IMR-90 (cell line): ENCODE results near the gene PHF20.
A peak's percentile ranks its signal among the peaks of the same experiment; 100 is the strongest.

ENCODE experiments used
- CEBPB ChIP-seq: IDR thresholded peaks from 2 replicates; pipeline ENCODE4 v1.6.1; 2012; ENCODE audit warnings: low read depth, low read length, improper control_type of control experiment
- CTCF ChIP-seq: conservative IDR thresholded peaks from 2 replicates; pipeline ENCODE4 v1.5.1; 2012; ENCODE audit warnings: mild to moderate bottlenecking, low read depth, low read length, improper control_type of control experiment
- MXI1 ChIP-seq: IDR thresholded peaks from 2 replicates; pipeline ENCODE4 v1.6.1; 2012; ENCODE audit warnings: low read depth, mild to moderate bottlenecking, low read length, moderate library complexity, borderline replicate concordance
- POLR2A ChIP-seq: IDR thresholded peaks from 2 replicates; pipeline ENCODE4 v1.6.1; 2012; ENCODE audit warnings: mild to moderate bottlenecking, low read depth, low read length
- RAD21 ChIP-seq: IDR thresholded peaks from 2 replicates; pipeline ENCODE4 v1.6.1; 2012; ENCODE audit warnings: low read length, improper control_type of control experiment
- TF ChIP-seq, protein P1 (sequence below): fragments of 150-350 bp; IDR thresholded peaks from 2 replicates; pipeline ENCODE4 v1.6.1; 2016; ENCODE audit warnings: low read depth, mild to moderate bottlenecking, low read length, moderate library complexity, borderline replicate concordance

DNA sequence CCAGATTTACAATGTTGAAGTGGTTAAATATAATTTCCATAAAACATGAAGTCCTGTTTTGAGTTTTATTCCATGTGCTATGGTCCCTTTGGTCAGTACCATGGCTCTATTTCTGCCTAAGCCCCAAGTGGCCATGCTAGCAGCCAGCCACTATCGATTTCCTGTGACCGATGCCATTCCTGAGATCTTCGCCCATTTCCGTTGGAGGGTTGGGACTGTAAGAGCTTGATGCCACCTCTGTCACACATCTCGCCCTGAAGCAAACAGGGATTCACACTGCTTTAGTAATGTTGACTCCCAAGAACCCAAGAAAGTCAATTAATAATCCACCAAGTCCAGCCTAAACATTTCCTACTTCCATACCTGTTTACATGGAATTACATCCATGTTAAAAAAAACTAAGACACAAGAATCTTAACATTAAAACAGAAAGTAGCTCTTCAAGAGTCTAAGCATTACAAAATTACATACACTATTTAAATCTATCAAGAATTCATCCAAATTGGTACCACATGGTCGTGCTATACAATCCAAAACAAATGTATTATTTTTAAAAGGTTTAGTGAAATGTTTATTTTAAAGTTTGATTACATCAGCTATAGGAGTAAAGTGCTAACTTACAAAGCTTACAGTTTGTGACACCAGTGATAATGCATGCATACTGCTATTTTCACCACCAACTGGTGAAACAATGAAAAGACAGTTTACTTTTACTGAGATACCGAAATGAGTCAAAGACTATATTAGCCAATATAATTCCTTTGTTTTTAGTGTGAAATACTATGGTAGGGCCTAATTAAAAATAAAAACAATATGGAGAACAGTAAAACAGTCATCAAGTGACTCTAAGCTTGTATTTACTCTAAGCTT, 32.3 kb upstream of the PHF20 start:
- no peak; the same call in 1 of the 2 replicates for TF ChIP-seq RAD21
- TF ChIP-seq CTCF = peak; percentile 31; the same call in 1 of the 2 replicates
- TF ChIP-seq, protein P1, sequence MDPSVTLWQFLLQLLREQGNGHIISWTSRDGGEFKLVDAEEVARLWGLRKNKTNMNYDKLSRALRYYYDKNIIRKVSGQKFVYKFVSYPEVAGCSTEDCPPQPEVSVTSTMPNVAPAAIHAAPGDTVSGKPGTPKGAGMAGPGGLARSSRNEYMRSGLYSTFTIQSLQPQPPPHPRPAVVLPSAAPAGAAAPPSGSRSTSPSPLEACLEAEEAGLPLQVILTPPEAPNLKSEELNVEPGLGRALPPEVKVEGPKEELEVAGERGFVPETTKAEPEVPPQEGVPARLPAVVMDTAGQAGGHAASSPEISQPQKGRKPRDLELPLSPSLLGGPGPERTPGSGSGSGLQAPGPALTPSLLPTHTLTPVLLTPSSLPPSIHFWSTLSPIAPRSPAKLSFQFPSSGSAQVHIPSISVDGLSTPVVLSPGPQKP = no peak
- no peak for TF ChIP-seq POLR2A
- peak; percentile 12; the same call in 1 of the 2 replicates for TF ChIP-seq CEBPB
- TF ChIP-seq MXI1 = no peak
